HCT116 (cell line): ENCODE data around the gene TNFRSF14.

Experiments
- CBX3 ChIP-seq: IDR thresholded peaks from 2 replicates; pipeline ENCODE4 v1.6.1; 2012; ENCODE audit warnings: low read depth
- CEBPB ChIP-seq: IDR thresholded peaks from 2 replicates; pipeline ENCODE4 v1.6.1; 2012; ENCODE audit warnings: low read depth
- CTCF ChIP-seq, 3 experiments: fragments of 200-600 bp in 1 of 3; sonication (generic) in 1 of 3; IDR thresholded peaks in 2 of 3; conservative IDR thresholded peaks in 1 of 3; 2 replicates each; pipeline ENCODE4 v1.5.1; 2012 to 2017; ENCODE audit warnings: low read depth in 2 of 3, low read length in 2 of 3, antibody characterized with exemption in 1 of 3, borderline replicate concordance in 1 of 3, control low read depth in 1 of 3, mild to moderate bottlenecking in 1 of 3, mixed read lengths in 1 of 3, mixed run types in 1 of 3, moderate library complexity in 1 of 3; ENCODE audit not compliant: insufficient read depth in 1 of 3
- EZH2 ChIP-seq: fragments of 200-600 bp; sonication (generic); IDR thresholded peaks from 2 replicates; pipeline ENCODE4 v1.6.1; 2017; ENCODE audit warnings: antibody characterized with exemption, mixed run types
- REST ChIP-seq: IDR thresholded peaks from 2 replicates; pipeline ENCODE4 v1.6.1; 2012; ENCODE audit warnings: low read depth

- TF ChIP-seq REST (no peak), CTCF (IDR thresholded peaks at IDR 0.05 in 2 of 3, conservative IDR thresholded peaks at IDR 0.05 in 1 of 3; ENCODE audit: borderline replicate concordance in 1 of 3, insufficient read depth in 1 of 3, low read depth in 2 of 3, low read length in 2 of 3) (no peak), EZH2 (no peak), CBX3 (no peak), CEBPB (no peak)
These were observed 54.9 kb downstream of the TNFRSF14 start for GRCh38 chr1:2611031-2611501.
